Adrenal gland (tissue), 12 donors: Measurements from ENCODE around the gene LRRC8D. TPM values are rescaled to one million over a fixed set of nuclear protein-coding genes. Genes with fewer than 3 reads are reported as not detected.
A peak's percentile ranks its signal among the peaks of the same experiment; 100 is the strongest.

Experiments used
- DNase-seq, 7 donors: peaks; one replicate each; pipeline ENCODE4 v3.0.0-alpha.2; 2019 to 2020
- H3K27ac ChIP-seq, 5 donors: fragments of 200-600 bp; sonication (generic) in 4 of 5; 1 replicate in 3 of 5; 2 replicates in 2 of 5; pipeline versions ENCODE4 v1.5.1 to v1.8.0; 2016 to 2020; ENCODE audit warnings: mild to moderate bottlenecking in 1 of 5
- H3K27me3 ChIP-seq: fragments of 200-600 bp; 2 replicates; pipeline ENCODE4 v1.8.0; 2021
- H3K36me3 ChIP-seq, 2 donors: fragments of 200-600 bp; replicated peaks in 1 of 2; 1 replicate in 1 of 2; 2 replicates in 1 of 2; pipeline versions ENCODE4 v1.5.1 to v1.8.0; 2018 to 2022
- H3K4me1 ChIP-seq, 2 donors: fragments of 200-600 bp; replicated peaks in 1 of 2; 1 replicate in 1 of 2; 2 replicates in 1 of 2; pipeline versions ENCODE4 v1.5.1 to v1.8.0; 2018 to 2021
- H3K4me3 ChIP-seq, 4 donors: fragments of 200-600 bp; sonication (generic) in 3 of 4; one replicate each; pipeline ENCODE4 v1.5.1; 2016 to 2018
- H3K9me3 ChIP-seq, 3 donors: fragments of 200-600 bp; sonication (generic) in 1 of 3; replicated peaks in 1 of 3; 1 replicate in 2 of 3; 2 replicates in 1 of 3; pipeline versions ENCODE4 v1.5.1 to v1.8.0; 2016 to 2021
- POLR2A ChIP-seq, 2 donors: fragments of 450-650 bp; IDR thresholded peaks; one replicate each; pipeline ENCODE4 v1.6.1; 2017; ENCODE audit warnings: antibody characterized with exemption in 2 of 2, mild to moderate bottlenecking in 2 of 2, moderate library complexity in 1 of 2
- WGBS, 4 donors: extraction: QIAGEN DNeasy Blood & Tissue Kit in 2 of 4; methylation state at CpG; one replicate each; pipeline versions ENCODE4 v1.1.5 to v1.1.7; 2013 to 2017; 5-methylcytosine and 5-hydroxymethylcytosine counted together
- intact Hi-C, 2 donors: fragments of 100-400 bp; cut with DNase I; formaldehyde crosslinking; loops; one replicate each; pipeline versions ENCODE4 v1.14.1 to v1.15.0; 2022 to 2023
- polyA plus RNA-seq, 3 donors: library from polyadenylated mRNA; stranded (reverse); fragments of 200-250 nt in 2 of 3; fragments of 350-450 nt in 1 of 3; fragmentation: Illumina TruSeq in 1 of 3; extraction: RNeasy Lipid Tissue Mini Kit (QIAGEN cat#74804) in 1 of 3; gene quantifications; one replicate each; pipeline ENCODE4 v1.2.3, GENCODE V29; 2013 to 2014
- total RNA-seq, 9 donors: library from RNA; depleted of rRNA in 4 of 9; stranded (reverse); fragments of >200 nt in 4 of 9; fragments of 120-200 nt in 1 of 9; fragmentation: NEBNext Ultra II Directional in 1 of 9; extraction: Animal tissue kit (Norgen Biotek cat#: 25700) in 1 of 9; gene quantifications; one replicate each; pipeline versions ENCODE4 v1.1.0 to v1.2.4, GENCODE V29; 2013 to 2023
- TF ChIP-seq, protein P1 (sequence below), 6 experiments: fragments of 450-650 bp in 4 of 6; fragments of 200-600 bp in 2 of 6; sonication (generic) in 1 of 6; IDR thresholded peaks; 1 replicate in 5 of 6; 2 replicates in 1 of 6; pipeline versions ENCODE4 v1.5.1 to v1.8.0; 2016 to 2021; ENCODE audit warnings: antibody characterized with exemption in 6 of 6, mild to moderate bottlenecking in 2 of 6, moderate library complexity in 1 of 6
- donor health status: healthy with polysubstance abuse.
- donor health status: Bipolar disorder and iron deficiency.
- donor health status: DM: yes; HTN: yes; CAD: no.
- donor health status: DM: no; HTN: no; CAD: no.
- donor health status: DM: no; HTN: no; CAD: no.
- donor health status: DM: yes; HTN: yes; CAD: no.

LRRC8D gene
- total and polyA plus RNA-seq, 12 donors = 13.9 to 79.8 (median 57.2) TPM

DNA sequence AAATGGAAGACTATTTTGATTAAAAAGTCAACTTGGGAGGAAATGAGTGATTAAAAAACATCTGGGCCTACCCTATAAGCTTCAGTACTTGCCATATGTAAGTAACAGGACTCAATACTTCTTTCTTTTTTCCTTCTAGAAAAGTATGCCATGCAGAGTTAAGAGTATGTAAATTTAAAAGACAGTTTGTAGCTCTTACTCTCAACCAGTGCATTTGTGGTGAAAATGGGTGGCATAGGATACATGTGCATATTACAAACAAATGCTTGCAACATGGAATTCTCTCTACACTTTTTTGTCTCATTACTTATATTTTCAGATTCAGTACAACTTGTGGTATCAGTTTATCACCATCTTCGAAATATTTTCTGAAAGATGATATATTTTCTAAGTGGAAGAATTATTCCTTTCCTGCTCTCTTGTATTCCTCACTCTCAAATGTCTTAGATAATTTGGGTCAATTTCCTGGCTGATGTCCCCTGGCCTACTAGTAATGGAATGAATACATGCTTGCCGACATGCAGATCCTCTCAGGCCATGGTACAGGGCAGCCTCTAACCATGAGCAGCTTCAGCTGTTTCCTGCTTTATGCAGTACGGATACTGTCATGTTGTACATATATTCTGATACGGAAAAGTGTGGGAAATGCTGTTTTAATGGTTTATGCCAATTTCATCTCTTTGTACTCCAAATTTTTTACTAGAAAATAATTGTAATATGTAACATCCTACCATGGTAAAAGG is 92.7 kb downstream of the LRRC8D start:
- 74 to 87% (median 80%) methylated on average over 4 of the region's 4 CpGs for WGBS, 4 donors
- intact Hi-C loops = no loop called here
- DNase-seq = no peak
- H3K9me3 ChIP-seq = no peaks in the 10 kb centered on the region
- no peaks in the 10 kb centered on the region for H3K27me3 ChIP-seq
- no peak for TF ChIP-seq POLR2A (IDR thresholded peaks at IDR 0.05)
- TF ChIP-seq, protein P1, sequence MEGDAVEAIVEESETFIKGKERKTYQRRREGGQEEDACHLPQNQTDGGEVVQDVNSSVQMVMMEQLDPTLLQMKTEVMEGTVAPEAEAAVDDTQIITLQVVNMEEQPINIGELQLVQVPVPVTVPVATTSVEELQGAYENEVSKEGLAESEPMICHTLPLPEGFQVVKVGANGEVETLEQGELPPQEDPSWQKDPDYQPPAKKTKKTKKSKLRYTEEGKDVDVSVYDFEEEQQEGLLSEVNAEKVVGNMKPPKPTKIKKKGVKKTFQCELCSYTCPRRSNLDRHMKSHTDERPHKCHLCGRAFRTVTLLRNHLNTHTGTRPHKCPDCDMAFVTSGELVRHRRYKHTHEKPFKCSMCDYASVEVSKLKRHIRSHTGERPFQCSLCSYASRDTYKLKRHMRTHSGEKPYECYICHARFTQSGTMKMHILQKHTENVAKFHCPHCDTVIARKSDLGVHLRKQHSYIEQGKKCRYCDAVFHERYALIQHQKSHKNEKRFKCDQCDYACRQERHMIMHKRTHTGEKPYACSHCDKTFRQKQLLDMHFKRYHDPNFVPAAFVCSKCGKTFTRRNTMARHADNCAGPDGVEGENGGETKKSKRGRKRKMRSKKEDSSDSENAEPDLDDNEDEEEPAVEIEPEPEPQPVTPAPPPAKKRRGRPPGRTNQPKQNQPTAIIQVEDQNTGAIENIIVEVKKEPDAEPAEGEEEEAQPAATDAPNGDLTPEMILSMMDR (IDR thresholded peaks at IDR 0.05) = no peak
- peaks cover 22 to 40% of the 10 kb centered on the region in 2 donors for H3K4me1 ChIP-seq
- H3K4me3 ChIP-seq = no peak overlapping the region
- no peaks in the 10 kb centered on the region for H3K36me3 ChIP-seq
- no peak overlapping the region for H3K27ac ChIP-seq

DNA sequence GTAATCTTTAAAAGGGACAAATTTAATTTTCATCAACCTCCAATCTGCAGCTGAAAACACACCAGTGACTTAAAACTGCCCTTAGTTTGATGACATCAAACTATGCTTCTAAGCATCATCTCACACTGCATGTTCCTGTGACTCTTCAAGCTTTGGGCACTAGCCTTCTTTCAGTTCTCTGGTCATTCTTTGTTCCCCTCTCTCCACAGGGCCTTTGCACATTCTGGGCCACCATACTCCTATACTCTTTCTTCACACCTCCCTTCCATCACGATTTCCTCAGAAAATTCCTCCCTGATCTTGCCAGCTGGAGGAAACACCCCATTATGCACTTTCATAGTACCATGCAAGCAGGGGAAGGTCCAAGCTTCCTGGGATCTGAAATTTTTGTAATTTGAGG is 96.5 kb downstream of the LRRC8D start:
- DNase-seq = no peak
- intact Hi-C loops = no loop called here
- 80 to 90% (median 86%) methylated on average over 1 of the region's 1 CpG for WGBS, 4 donors
- H3K36me3 ChIP-seq = no peaks in the 10 kb centered on the region
- no peaks in the 10 kb centered on the region for H3K27me3 ChIP-seq
- H3K9me3 ChIP-seq = no peaks in the 10 kb centered on the region
- TF ChIP-seq, protein P1 (IDR thresholded peaks at IDR 0.05) = no peak
- TF ChIP-seq POLR2A (IDR thresholded peaks at IDR 0.05) = no peak
- H3K27ac ChIP-seq = no peak overlapping the region
- H3K4me1 ChIP-seq = peaks cover 13 to 37% of the 10 kb centered on the region in 2 donors
- H3K4me3 ChIP-seq = no peak overlapping the region

DNA sequence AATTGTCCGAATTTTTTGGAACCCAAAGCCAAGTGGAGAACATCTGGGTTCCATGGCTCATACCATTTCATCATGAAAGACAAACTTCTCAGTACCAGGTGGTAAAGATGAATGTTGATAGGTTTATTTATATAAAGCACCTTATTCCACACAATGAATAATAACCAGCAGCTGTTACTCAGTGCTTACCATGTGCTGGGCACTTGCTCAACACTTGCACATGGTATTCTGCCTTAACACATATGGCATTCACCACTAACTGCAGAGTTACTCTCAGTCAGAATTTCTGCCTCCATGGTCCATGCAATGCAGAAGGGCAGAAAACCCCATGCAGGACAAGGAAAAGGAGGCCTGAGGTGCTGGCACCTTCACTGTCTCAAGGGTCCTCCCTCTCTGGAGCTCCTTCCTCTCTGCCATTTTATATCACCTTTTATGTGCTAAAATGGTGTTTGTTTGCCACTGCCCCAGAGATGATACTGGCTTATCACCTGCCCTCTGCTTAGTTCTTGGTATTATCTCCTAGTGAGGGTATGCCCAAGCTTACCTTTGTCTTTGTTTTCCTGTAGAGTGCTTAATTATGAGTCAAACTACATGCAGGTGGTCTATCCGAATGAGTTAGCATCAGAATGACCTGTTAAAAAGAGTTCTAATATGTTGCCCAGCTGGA is 97.4 kb downstream of the LRRC8D start:
- TF ChIP-seq, protein P1 (IDR thresholded peaks at IDR 0.05) = no peak

DNA sequence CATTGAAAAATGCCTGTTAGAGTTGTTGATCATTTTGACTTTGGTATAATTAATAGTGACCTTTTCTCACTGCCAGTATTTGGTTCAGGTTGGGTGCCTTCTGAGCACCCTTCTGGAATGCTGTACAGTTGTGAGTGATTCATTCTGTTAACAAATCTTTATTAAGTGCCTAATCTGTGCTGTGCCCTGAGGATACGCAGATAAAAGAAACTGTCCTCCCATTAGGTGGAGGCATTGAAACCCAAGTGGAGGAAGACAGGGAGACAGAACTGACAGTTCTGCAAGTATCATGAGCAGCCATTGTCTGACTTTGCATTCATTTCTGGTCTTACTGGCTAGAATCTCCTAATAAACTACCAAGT is 97.9 kb downstream of the LRRC8D start:
- TF ChIP-seq, protein P1 (IDR thresholded peaks at IDR 0.05) = no peak
- no peak for TF ChIP-seq POLR2A (IDR thresholded peaks at IDR 0.05)
- WGBS, 4 donors = 47 to 85% (median 68%) methylated on average over 1 of the region's 1 CpG
- no peaks in the 10 kb centered on the region for H3K36me3 ChIP-seq
- H3K4me3 ChIP-seq = no peak overlapping the region
- H3K4me1 ChIP-seq = peaks cover 4 to 31% of the 10 kb centered on the region in 2 donors
- H3K9me3 ChIP-seq = no peaks in the 10 kb centered on the region
- H3K27me3 ChIP-seq = no peaks in the 10 kb centered on the region
- H3K27ac ChIP-seq = peak overlapping the region in 1 of 5 donors; percentile 29
- no peak for DNase-seq
- intact Hi-C loops = no loop called here

More for the DNA sequence above, 97.4 kb downstream of the LRRC8D start:
- Histone ChIP-seq H3K9me3 (no peaks in the 10 kb centered on the region), H3K27ac (no peak overlapping the region), H3K4me3 (no peak overlapping the region), H3K4me1 (peaks cover 7 to 31% of the 10 kb centered on the region in 2 donors), H3K36me3 (no peaks in the 10 kb centered on the region), H3K27me3 (no peaks in the 10 kb centered on the region)
- intact Hi-C loops = no loop called here
- WGBS, 4 donors = 75 to 98% (median 92%) methylated on average over 2 of the region's 2 CpGs
- DNase-seq = no peak
